ENCODE results near the gene DMPK. TPM values are rescaled to one million over a fixed set of nuclear protein-coding genes. Genes with fewer than 3 reads are reported as not detected.

The DMPK gene
- total RNA-seq, 1 donor from 2014 or later, result 237 TPM

DNA sequence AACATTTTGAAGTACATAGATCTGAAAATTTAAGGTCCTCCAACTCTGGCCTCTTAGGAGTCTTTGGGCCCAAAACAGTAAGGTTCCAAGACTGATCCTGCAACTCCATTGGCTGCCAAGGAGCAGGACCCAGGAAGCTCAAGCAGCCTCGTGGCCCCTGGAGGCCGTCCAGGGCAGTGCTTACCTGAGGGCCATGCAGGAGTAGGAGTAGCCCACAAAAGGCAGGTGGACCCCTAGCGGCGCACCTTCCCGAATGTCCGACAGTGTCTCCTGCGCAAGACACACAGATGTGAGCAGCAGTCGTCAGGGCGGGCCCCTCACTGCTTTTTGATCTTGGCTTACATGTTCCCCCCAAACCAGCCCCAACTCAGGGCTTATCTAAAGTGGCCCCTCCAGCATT, 7.5 kb downstream of the DMPK start:
- intact Hi-C loops (cut with DNase I), result no loop called here
- DNase-seq, result no peak
- no peak for ATAC-seq (ENCODE audit: poor library complexity)

DNA sequence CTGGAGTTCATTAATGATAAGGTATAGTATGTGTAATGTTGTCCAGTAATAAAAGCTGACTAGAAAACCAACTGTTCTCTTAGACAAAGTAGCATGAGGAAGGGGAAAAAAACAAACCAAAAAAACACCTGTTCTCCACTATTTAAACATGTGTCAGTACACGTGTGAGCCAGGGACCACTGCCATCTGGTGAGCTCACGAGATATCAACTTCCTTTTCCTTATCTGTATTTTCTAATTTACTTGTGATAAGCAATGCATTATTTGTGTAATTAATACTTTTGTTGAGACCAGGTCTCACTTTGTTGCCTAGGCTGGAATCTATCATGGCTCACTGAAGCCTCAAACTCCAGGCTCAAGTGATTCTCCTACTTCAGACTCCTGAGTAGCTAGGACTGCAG, 8.9 kb downstream of the DMPK start:
- intact Hi-C loops (cut with DNase I), result no loop called here
- ATAC-seq (ENCODE audit: poor library complexity), result no peak
- DNase-seq, result no peak

DNA sequence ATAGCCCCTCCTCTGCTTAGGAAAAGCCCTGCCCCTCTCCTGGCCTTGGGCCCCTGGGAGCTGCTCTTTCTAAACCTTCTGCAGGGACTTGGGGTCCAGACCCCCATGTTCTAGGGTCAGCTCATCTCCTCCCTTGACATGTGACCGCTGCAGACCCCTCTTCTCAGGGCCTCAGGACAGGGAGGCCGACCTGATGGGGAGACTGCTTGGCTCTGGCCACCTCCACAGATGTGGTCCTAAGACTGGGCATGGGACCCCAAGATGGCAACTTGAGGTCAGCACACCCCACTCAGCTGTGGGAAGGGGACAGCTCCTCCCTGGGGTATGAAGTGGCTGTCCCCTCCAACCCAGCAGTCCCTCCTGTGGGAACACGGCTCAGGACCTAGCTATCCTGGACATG, 9.4 kb downstream of the DMPK start:
- no peak for DNase-seq
- ATAC-seq (ENCODE audit: poor library complexity), result no peak
- intact Hi-C loops (cut with DNase I), result no loop called here

DNA sequence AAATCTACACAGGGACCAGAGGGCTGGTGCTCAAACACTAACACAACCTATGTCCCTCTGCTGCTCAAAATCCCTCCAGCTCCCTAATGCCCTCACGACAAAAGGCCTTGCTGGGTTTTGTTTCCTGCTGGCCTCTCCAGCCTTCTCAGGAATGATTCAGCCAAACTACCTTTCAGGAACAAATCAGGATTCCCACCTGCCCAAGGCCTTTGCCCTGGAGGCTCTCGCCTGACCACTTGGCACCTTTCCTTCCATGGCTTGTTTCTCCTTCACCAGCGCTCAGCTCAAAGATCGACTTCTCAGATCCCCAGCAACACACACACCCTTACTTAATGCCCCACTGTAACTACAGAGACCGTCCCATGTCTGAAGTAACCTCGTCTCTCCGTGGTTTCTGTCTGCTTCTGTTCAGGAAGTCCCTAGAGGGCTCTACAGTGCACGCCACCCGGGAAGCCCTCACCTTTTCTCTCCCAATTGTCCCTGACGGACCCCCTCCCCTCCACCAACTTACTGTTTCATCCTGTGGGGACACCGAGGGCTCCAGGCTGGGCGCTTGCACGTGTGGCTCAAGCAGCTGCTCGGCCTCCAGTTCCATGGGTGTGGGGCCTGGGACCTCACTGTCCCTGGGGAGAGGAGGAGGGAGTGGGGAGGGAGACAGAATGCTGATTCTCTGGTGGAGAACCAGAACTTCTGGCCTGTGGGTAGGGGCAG, 10.0 kb downstream of the DMPK start:
- ATAC-seq (ENCODE audit: poor library complexity), result no peak
- intact Hi-C loops (cut with DNase I), result no loop called here
- DNase-seq, result no peak

DNA sequence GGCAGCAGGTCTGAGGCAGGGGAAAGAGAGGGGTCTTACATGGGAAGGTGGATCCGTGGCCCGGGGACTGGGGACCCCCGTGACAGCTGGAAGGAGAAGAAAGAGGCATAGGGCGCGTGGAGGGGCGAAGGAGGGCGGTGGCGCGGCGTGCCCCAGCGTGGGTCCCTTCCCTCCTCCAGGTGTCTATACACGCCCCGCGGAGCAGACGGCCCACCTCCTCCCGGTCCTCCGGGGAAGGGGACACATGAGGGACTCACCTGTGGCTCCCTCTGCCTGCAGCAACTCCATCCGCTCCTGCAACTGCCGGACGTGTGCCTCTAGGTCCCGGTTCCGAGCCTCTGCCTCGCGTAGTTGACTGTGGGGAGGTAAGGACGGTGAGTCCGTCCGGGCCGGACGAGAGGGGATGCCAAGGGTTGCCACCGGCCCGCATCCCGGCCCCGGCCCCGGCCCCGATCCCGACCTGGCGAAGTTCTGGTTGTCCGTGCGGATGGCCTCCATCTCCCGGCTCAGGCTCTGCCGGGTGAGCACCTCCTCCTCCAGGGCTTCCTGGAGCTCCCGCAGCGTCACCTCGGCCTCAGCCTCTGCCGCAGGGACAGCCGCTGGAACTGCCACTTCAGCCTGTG, 10.9 kb downstream of the DMPK start:
- intact Hi-C loops (cut with DNase I), result no loop called here
- DNase-seq, result peak; percentile 48
- ATAC-seq (ENCODE audit: poor library complexity), result no peak

DNA sequence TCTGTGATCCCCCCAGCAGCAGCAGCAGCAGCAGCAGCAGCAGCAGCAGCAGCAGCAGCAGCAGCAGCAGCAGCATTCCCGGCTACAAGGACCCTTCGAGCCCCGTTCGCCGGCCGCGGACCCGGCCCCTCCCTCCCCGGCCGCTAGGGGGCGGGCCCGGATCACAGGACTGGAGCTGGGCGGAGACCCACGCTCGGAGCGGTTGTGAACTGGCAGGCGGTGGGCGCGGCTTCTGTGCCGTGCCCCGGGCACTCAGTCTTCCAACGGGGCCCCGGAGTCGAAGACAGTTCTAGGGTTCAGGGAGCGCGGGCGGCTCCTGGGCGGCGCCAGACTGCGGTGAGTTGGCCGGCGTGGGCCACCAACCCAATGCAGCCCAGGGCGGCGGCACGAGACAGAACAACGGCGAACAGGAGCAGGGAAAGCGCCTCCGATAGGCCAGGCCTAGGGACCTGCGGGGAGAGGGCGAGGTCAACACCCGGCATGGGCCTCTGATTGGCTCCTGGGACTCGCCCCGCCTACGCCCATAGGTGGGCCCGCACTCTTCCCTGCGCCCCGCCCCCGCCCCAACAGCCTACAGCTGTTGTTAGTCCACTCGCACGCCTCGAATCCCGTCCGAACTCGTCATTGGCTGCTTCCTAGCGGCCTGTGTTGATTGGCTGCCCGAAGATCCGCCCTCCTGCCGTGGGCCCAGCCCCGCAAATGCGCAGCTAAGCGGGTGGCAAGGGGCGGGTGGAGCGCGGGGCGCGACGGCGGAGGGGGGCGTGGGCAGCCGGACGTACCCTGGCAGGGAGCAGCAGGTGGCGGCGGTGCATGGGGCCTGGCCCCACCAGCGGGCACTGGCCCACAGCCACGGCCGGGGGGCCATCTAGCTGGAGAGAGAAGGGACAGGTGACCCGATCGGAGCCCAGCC, 11.8 kb downstream of the DMPK start:
- ATAC-seq (ENCODE audit: poor library complexity), result peak; percentile 72
- intact Hi-C loops (cut with DNase I), result no loop called here
- peak; percentile 97 for DNase-seq

DNA sequence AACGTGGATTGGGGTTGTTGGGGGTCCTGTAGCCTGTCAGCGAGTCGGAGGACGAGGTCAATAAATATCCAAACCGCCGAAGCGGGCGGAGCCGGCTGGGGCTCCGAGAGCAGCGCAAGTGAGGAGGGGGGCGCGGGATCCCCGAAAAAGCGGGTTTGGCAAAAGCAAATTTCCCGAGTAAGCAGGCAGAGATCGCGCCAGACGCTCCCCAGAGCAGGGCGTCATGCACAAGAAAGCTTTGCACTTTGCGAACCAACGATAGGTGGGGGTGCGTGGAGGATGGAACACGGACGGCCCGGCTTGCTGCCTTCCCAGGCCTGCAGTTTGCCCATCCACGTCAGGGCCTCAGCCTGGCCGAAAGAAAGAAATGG, 12.5 kb downstream of the DMPK start:
- intact Hi-C loops (cut with DNase I), result loop anchor here (5.0 kb wide), 2 partner anchors 32 to 53 kb away; no protein-coding TSS in a partner anchor
- DNase-seq (peak; percentile 61), ATAC-seq (ENCODE audit: poor library complexity) (peak; percentile 0)

DNA sequence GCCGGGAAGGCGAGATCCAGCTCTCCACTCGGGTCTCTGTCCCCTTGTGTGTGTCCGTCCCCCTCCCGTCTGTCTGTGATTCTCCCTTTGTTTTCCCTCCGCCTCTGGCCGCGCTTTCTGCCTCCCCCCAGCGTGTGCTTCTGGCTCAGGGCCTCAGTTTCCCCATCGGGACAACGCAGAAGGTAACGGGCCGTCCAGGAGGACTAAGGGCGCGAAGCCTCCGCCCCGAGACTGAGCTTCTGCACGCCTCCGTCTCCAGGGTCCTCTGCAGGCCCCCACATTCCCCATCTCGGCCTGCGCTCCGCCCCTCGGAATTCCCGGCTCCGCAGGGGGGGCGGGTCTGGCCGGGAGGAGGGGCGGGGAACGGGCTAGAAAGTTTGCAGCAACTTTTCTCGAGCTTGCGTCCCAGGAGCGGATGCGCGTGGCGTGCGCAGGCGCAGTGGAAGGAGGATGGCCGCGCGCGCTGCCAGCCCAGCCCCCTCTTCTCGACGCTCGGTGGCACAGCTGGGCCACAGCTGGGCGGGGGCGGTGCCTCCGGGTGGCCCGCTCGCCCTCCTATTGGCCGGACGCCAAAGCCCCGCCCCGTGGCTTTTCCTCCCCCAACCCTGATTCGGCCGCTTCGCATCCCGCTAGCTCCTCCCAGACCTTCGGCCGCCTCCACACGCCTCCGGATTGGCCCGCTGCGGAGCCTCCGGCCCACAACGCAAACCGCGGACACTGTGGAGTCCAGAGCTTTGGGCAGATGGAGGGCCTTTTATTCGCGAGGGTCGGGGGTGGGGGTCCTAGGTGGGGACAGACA, 13.1 kb downstream of the DMPK start, which contains the start of gene SIX5:
Gene SIX5, minus strand, starts transcription at position 269 of the 799 bp plus-strand sequence. CDS start 408 bp downstream, outside the sequence.
- intact Hi-C loops (cut with DNase I), result loop anchor here (5.0 kb wide), 2 partner anchors 33 to 52 kb away; no protein-coding TSS in a partner anchor
- ATAC-seq (ENCODE audit: poor library complexity), result peak; percentile 62
- peak; percentile 99 for DNase-seq

DNA sequence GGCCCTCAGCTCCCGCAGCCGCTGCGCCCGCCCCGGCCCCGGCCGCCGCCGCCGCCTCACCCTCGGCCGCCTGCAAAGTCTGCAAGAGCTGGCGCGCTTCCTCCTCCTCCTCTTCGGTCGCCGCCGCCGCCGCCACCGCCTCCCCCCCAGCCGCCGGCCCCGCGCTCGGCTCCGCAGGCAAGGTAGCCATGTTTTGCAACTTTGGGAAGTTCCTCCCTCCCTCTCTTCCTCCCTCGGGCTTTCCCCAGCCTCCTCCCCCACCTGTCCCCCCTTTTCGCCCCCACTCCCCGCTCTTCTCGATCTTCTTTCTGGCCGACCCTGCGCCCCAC, 13.7 kb downstream of the DMPK start:
- ATAC-seq (ENCODE audit: poor library complexity) (no peak), DNase-seq (peak; percentile 69)
- intact Hi-C loops (cut with DNase I), result loop anchor here (5.0 kb wide), 2 partner anchors 34 to 51 kb away; no protein-coding TSS in a partner anchor

DNA sequence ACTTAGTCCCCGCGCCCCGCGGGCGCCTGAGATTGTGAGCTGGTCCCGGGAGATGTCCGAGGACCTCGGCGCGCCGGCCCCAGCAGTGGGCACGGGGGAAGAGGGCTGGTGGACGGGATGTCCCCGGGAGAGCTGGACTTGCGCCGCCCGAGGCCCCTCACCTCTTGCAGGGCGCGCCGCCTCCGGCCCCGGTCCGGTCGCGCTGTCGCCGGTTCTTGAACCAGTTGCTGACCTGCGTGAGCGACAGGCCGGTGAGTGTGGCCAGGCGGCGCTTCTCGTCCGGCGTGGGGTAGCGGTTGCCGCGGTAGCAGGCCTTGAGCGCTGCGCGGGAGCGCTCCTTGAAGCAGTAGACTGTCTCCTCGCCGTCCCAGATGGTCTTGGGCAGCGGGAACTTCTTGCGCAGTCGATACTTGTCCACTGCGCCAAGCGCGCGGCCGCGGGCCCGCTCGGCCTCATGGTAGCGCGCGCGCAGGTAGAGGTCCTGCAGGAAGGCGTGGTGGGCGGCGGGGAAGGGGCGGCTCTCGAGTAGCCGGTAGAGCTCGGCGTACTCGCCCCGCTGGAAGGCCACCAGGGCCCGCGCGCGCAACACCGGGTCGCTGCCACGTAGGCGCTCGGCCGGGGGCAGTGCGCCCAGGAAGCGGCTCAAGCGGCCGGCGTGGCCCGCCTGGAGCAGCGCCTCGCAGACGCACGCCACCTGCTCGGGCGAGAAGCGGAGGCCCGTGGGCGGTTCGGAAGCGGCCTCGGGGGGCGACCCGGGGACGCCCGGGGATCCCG, 14.2 kb downstream of the DMPK start:
- peak; percentile 2 for ATAC-seq (ENCODE audit: poor library complexity)
- intact Hi-C loops (cut with DNase I), result loop anchor here (5.0 kb wide), 2 partner anchors 34 to 51 kb away; no protein-coding TSS in a partner anchor

DNA sequence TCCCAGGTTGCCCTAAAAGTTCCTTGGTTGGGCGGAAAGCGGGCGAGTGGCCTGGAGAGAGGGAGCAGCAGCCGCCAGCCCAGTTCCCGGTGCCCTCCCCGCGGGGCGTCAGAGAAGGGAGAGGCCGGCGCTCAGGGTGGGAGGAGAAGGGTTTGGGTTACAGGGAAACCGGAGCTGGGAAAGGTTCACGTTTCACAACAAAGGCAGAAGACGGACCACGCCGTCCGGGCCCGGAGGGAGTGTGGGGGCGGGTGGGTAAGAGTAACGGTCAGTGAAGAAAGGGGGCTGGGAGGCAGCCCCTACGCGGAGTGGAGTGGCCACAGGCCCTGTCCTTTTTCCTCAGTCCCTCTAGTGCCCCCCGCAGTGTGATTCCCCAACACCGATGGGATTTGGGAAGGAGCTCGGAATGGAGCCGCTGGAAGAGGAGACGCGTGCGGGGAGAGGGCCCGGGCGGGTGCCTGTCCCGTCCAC, 14.8 kb downstream of the DMPK start:
- intact Hi-C loops (cut with DNase I), result loop anchor here (5.0 kb wide), 2 partner anchors 35 to 50 kb away; no protein-coding TSS in a partner anchor
- ATAC-seq (ENCODE audit: poor library complexity) (peak; percentile 8), DNase-seq (peak; percentile 86)

More for the DNA sequence above, 14.2 kb downstream of the DMPK start:
- peak; percentile 78 for DNase-seq

DNA sequence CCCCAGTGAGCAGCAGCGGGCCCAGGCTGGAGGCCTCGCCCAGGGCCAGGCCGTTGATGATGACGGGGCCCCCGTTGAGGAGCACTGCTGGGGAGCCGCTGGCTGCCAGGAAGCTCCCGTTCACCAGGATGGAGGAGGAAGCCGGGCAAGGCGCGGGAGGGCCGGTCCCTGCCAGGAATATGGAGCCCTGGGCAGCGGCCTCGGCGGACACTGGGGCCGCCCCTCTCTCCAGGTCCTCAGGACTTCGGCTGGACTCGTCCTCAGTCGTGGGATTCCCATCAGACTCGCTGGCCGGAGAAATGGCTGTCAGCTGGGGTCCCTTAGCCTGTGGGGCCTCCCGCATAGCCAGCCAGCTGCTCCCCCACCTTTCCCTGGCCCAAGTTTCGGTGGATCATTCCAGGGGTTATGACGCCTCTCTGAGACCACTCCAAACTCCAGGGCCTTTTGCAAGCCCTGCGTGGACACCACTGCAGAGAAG, 15.4 kb downstream of the DMPK start:
- no peak for ATAC-seq (ENCODE audit: poor library complexity)
- intact Hi-C loops (cut with DNase I), result loop anchor here (5.0 kb wide), 2 partner anchors 35 to 50 kb away; no protein-coding TSS in a partner anchor
- DNase-seq, result peak; percentile 65

DNA sequence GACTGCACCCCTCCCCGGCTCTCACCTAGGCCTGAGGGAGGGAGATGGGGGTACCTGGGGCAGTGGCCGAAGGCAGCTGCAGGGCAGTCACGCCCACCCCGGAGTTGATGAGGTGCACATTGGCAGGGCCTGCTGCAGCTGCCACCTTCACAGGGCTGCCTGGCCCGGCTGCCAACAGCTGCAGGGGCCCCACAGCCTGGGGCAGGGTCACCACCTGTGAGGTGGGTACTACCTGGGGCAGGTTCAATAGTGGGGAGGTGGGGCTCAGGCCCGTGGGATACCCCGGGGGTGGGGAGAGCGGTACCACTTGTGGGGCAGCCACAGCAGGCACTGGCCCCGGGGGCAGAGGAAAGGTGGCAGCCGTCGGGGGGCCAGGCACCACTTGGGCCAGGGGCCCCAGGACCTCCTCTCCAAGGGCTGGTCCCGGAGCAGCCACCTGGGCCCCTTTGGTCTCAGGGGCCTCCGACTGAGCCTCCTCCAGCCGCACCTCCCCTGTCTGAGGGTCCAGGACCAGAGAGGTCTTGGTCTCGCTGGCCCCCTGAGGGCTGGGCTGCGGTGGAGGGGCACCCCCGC, 15.9 kb downstream of the DMPK start:
- intact Hi-C loops (cut with DNase I), result loop anchor here (5.0 kb wide), 2 partner anchors 36 to 49 kb away; no protein-coding TSS in a partner anchor
- peak; percentile 53 for DNase-seq
- ATAC-seq (ENCODE audit: poor library complexity), result no peak

DNA sequence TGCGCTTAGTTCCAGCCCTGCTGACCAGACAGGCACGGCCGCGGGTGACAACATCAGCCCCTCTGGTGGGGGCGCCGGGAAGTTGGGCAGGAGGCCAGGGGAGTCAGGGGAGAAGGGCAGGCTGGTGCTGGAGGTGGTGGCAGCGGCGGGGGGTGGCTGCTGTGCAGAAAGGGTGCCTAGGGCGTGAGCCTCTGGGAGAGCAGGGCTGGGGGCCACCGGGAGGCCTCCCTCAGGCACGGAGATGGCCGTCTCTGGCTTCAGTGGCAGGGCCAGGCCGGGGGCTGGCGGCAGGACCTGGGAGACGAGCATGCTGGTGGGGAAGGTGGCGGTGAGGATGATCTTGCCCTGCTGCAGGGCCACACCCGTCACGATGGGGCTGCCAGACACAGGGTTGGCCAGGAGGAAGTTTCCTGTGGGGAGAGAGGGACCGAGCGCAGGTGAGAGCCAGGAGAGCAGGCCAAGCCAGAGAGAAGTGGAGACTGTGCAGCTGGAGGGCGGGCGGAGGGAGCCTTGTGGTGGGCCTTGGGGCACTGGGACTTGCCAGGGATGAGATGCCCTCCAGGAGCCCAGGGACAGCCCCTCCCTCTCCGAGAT, 16.5 kb downstream of the DMPK start:
- DNase-seq (peak; percentile 52), ATAC-seq (ENCODE audit: poor library complexity) (no peak)
- intact Hi-C loops (cut with DNase I), result loop anchor here (5.0 kb wide), 2 partner anchors 37 to 48 kb away; no protein-coding TSS in a partner anchor

DNA sequence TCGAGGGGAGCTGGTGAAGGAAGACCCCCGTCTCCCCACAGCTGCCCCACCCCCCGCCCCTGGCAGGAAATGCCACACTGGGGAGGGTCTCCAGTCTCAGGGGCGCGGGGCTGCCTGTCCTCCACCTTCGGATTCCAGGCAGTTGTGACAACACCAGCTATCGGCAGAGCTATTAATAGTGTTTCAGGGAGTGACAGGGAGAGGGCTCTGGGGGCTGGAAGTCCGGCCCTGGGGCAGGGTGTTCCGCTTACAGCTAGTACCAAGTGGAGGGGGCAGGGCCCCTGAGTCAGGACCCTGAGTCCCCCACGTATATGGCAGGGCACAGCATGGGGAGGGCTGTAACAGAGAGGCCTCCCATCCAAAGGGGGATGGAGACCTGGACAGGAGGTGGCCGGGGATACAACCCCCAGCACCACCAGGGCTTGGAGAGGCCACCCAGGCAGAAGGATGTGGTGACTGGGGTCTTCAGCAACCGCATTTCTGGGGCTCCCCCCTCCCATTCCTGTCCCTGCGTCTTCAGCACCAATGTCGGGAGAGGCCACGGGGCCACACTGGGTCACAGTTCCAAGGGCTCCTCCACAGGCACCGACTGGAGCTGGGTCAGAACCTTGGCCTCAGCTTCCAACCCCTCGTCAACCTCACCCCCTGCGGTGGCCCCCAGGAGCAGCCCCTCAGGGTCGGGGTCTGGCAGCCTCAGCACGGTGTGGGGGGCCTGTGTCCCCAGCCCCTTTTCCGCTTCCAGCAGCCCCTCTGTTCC, 17.2 kb downstream of the DMPK start:
- ATAC-seq (ENCODE audit: poor library complexity) (peak; percentile 21), DNase-seq (peak; percentile 76)
- intact Hi-C loops (cut with DNase I), result loop anchor here (5.0 kb wide), 2 partner anchors 37 to 48 kb away; no protein-coding TSS in a partner anchor

DNA sequence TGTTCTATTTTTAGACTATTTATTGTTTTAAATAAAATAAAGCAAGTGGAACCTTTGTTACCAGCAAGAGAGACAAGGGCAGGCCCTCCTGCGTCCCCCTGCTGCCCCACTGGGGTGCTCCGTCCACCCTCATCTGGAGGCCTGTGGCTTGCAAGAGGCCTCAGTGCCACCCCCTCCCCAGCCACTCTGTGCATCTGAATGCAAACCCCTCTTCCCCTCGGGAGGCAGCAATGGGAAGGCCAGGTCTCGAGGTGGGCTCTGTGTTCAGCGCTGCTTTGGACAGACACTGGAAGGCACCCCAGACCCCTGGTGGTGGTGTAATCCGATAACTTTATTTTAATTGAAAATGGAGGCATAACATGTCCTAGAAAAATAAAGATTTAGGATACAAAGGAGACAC, 17.8 kb downstream of the DMPK start:
- intact Hi-C loops (cut with DNase I), result no loop called here
- DNase-seq (no peak), ATAC-seq (ENCODE audit: poor library complexity) (no peak)

Measured in Right ventricle myocardium superior (tissue), 1 donor.